ENCODE measurements around the gene CEL. TPM values are rescaled to one million over a fixed set of nuclear protein-coding genes. Genes with fewer than 3 reads are reported as not detected.

Gene CEL
- total and polyA plus RNA-seq, 2 experiments from 2014 or later, result 0.27 to 2.3 TPM

GRCh38 chr9:133043449-133044035, 18.2 kb upstream of the CEL start (continued):
- TF ChIP-seq CTCF (conservative IDR thresholded peaks at IDR 0.05; ENCODE audit: low read depth in 2 of 2) (no peak), STAT1 (IDR thresholded peaks at IDR 0.05; ENCODE audit: unreplicated experiment) (no peak), POLR2AphosphoS5 (IDR thresholded peaks at IDR 0.05; ENCODE audit: low read depth) (no peak)

GRCh38 chr9:133044125-133044524, 17.7 kb upstream of the CEL start:
- peaks cover 15% of the 10 kb centered on the region for H4K20me1 ChIP-seq (replicated peaks; ENCODE audit: insufficient read depth)
- H3K4me2 ChIP-seq, result no peak overlapping the region
- no peaks in the 10 kb centered on the region for H3K4me1 ChIP-seq (ENCODE audit: insufficient read depth)
- Mint-ChIP-seq H3K27me3 (ENCODE audit: insufficient read depth, low read depth, poor library complexity) (peaks cover 7% of the 10 kb centered on the region), H3K4me3 (no peak overlapping the region), H3K4me1 (no peaks in the 10 kb centered on the region), H3K9me3 (no peaks in the 10 kb centered on the region), H3K27ac (no peak overlapping the region), H3K36me3 (ENCODE audit: low read depth) (peaks cover 63% of the 10 kb centered on the region)
- peaks cover 12% of the 10 kb centered on the region for H3K79me2 ChIP-seq (replicated peaks; ENCODE audit: insufficient read depth)
- H2AFZ ChIP-seq, result no peak overlapping the region
- TF ChIP-seq CREB1 (CRISPR knock-in tag; IDR thresholded peaks at IDR 0.05; ENCODE audit: low read depth), result no peak
- no peak for TF ChIP-seq CTCF (conservative IDR thresholded peaks at IDR 0.05; ENCODE audit: low read depth in 2 of 2)
- TF ChIP-seq EZH2phosphoT487 (IDR thresholded peaks at IDR 0.05; ENCODE audit: unreplicated experiment), result no peak
- TF ChIP-seq NANOG (IDR thresholded peaks at IDR 0.05; ENCODE audit: borderline replicate concordance), result no peak
- TF ChIP-seq POLR2AphosphoS5 (IDR thresholded peaks at IDR 0.05; ENCODE audit: low read depth), result no peak
- no peak for TF ChIP-seq ETS1 (IDR thresholded peaks at IDR 0.05)
- no peak for TF ChIP-seq JUNB (IDR thresholded peaks at IDR 0.05; ENCODE audit: unreplicated experiment)
- H3K27ac ChIP-seq (ENCODE audit: low read depth), result no peak overlapping the region
- ATAC-seq (no peak), DNase-seq (ENCODE audit: low spot score) (no peak)
- H3K27me3 ChIP-seq (ENCODE audit: insufficient read depth), result no peaks in the 10 kb centered on the region
- peaks cover 4% of the 10 kb centered on the region for H3K36me3 ChIP-seq (ENCODE audit: insufficient read depth)
- no peak overlapping the region for H3K4me3 ChIP-seq
- no peaks in the 10 kb centered on the region for H3K9me2 ChIP-seq (ENCODE audit: insufficient read depth)
- H3F3A ChIP-seq (replicated peaks; ENCODE audit: low read depth), result no peaks in the 10 kb centered on the region

GRCh38 chr9:133044661-133045060, 17.1 kb upstream of the CEL start:
- Mint-ChIP-seq H3K27ac (no peak overlapping the region), H3K4me3 (no peak overlapping the region), H3K36me3 (ENCODE audit: low read depth) (peaks cover 68% of the 10 kb centered on the region), H3K9me3 (no peaks in the 10 kb centered on the region), H3K27me3 (ENCODE audit: insufficient read depth, low read depth, poor library complexity) (peaks cover 7% of the 10 kb centered on the region), H3K4me1 (no peaks in the 10 kb centered on the region)
- ATAC-seq (no peak), DNase-seq (ENCODE audit: low spot score) (no peak)
- Histone ChIP-seq H3K4me1 (ENCODE audit: insufficient read depth) (no peaks in the 10 kb centered on the region), H3K36me3 (ENCODE audit: insufficient read depth) (peaks cover 4% of the 10 kb centered on the region), H3K4me2 (no peak overlapping the region), H3K27ac (ENCODE audit: low read depth) (no peak overlapping the region), H2AFZ (no peak overlapping the region), H4K20me1 (replicated peaks; ENCODE audit: insufficient read depth) (peaks cover 11% of the 10 kb centered on the region; the same call in 1 of the 2 replicates), H3K9me2 (ENCODE audit: insufficient read depth) (no peaks in the 10 kb centered on the region), H3K27me3 (ENCODE audit: insufficient read depth) (no peaks in the 10 kb centered on the region), H3K79me2 (replicated peaks; ENCODE audit: insufficient read depth) (peaks cover 8% of the 10 kb centered on the region), H3F3A (replicated peaks; ENCODE audit: low read depth) (no peaks in the 10 kb centered on the region), H3K4me3 (no peak overlapping the region)
- no peak for TF ChIP-seq ETS1 (IDR thresholded peaks at IDR 0.05)
- TF ChIP-seq CTCF (conservative IDR thresholded peaks at IDR 0.05; ENCODE audit: low read depth in 2 of 2), result no peak
- TF ChIP-seq JUNB (IDR thresholded peaks at IDR 0.05; ENCODE audit: unreplicated experiment), result no peak
- no peak for TF ChIP-seq EZH2 (IDR thresholded peaks at IDR 0.05; ENCODE audit: low read depth, unreplicated experiment)
